PC-3 (cell line): ENCODE results near the gene TAPT1. TPM values are rescaled to one million over a fixed set of nuclear protein-coding genes. Genes with fewer than 3 reads are reported as not detected.

Experiments
- ATAC-seq: fragments of 200-7000 bp; cut with Tn5 transposase; 2 replicates; pipeline ENCODE4 v1.9.1; 2020; ENCODE audit warnings: mild to moderate bottlenecking, moderate library complexity
- BruUV-seq: library from RNA; stranded (reverse); fragments of 400-500 nt; replicated peaks from 2 replicates; lab custom pipeline; 2021; lab: Mats Ljungman, UMichigan
- CTCF ChIA-PET: fragments of 300-600 bp; sonication (Branson Sonifier 250); formaldehyde crosslinking; loops from one replicate; lab custom pipeline; 2022; ENCODE audit warnings: antibody characterized with exemption; lab: Charles Lee
- POLR2A ChIA-PET: fragments of 300-600 bp; sonication (Branson Sonifier 250); formaldehyde crosslinking; loops from one replicate; lab custom pipeline; 2022; ENCODE audit warnings: antibody characterized with exemption; ENCODE audit not compliant: unreplicated experiment; lab: Charles Lee
- DNase-seq: peaks from one replicate; pipeline ENCODE4 v3.0.0-alpha.2; 2015
- H2AFZ ChIP-seq: fragments of 300-600 bp; sonication (generic); 2 replicates; pipeline ENCODE4 v1.6.0; 2016; ENCODE audit warnings: antibody characterized with exemption, low read length
- H3F3A ChIP-seq: fragments of 300-600 bp; sonication (generic); one replicate; pipeline ENCODE4 v1.6.0; 2017; ENCODE audit warnings: antibody characterized with exemption, low read length, control low read depth, mild to moderate bottlenecking; ENCODE audit not compliant: unreplicated experiment
- H3K27ac ChIP-seq: fragments of 300-600 bp; sonication (generic); 2 replicates; pipeline ENCODE4 v1.5.1; 2016; ENCODE audit warnings: mild to moderate bottlenecking, low read length
- H3K27me3 ChIP-seq: fragments of 300-600 bp; sonication (generic); 2 replicates; pipeline ENCODE4 v1.6.1; 2016; ENCODE audit warnings: low read length, mixed read lengths
- H3K36me3 ChIP-seq: fragments of 300-600 bp; sonication (generic); 2 replicates; pipeline ENCODE4 v1.6.1; 2016; ENCODE audit warnings: low read depth, mixed run types, low read length, mixed read lengths
- H3K4me1 ChIP-seq: fragments of 300-600 bp; sonication (generic); 2 replicates; pipeline ENCODE4 v1.5.1; 2016; ENCODE audit warnings: low read length; ENCODE audit not compliant: insufficient read depth
- H3K4me2 ChIP-seq: fragments of 300-600 bp; sonication (generic); 2 replicates; pipeline ENCODE4 v1.6.0; 2016; ENCODE audit warnings: low read length
- H3K4me3 ChIP-seq: fragments of 300-600 bp; sonication (generic); 2 replicates; pipeline ENCODE4 v1.5.1; 2016; ENCODE audit warnings: mild to moderate bottlenecking, low read length, mixed read lengths
- H3K79me2 ChIP-seq: fragments of 300-600 bp; sonication (generic); 2 replicates; pipeline ENCODE4 v1.6.1; 2017; ENCODE audit warnings: low read length, mixed read lengths
- H3K9ac ChIP-seq: fragments of 300-600 bp; sonication (generic); 2 replicates; pipeline ENCODE4 v1.6.0; 2016; ENCODE audit warnings: mild to moderate bottlenecking, low read length
- H3K9me2 ChIP-seq: fragments of 300-600 bp; sonication (generic); replicated peaks from 2 replicates; pipeline ENCODE4 v1.6.1; 2016; ENCODE audit warnings: mixed run types, low read length, mixed read lengths
- H3K9me3 ChIP-seq: fragments of 300-600 bp; sonication (generic); 2 replicates; pipeline ENCODE4 v1.6.1; 2016; ENCODE audit warnings: low read length, mixed read lengths
- H4K20me1 ChIP-seq: fragments of 300-600 bp; sonication (generic); 2 replicates; pipeline ENCODE4 v1.6.1; 2016; ENCODE audit warnings: low read length, mixed read lengths
- EZH2 ChIP-seq: fragments of 300-600 bp; sonication (generic); IDR thresholded peaks from one replicate; pipeline ENCODE4 v1.6.1; 2017; ENCODE audit warnings: antibody characterized with exemption, mild to moderate bottlenecking, low read length; ENCODE audit not compliant: unreplicated experiment
- EZH2phosphoT487 ChIP-seq: fragments of 300-600 bp; sonication (generic); IDR thresholded peaks from 2 replicates; pipeline ENCODE4 v1.6.1; 2018; ENCODE audit warnings: mild to moderate bottlenecking, antibody characterized with exemption, low read length, borderline replicate concordance
- intact Hi-C: fragments of 100-400 bp; cut with micrococcal nuclease; formaldehyde crosslinking; loops from 2 replicates; pipeline ENCODE4 v1.9.0; 2023
- total RNA-seq: library from RNA; depleted of rRNA; stranded (reverse); fragments of >200 nt; gene quantifications from 2 replicates; pipeline ENCODE4 v1.2.3, GENCODE V29; 2014
- TF ChIP-seq, protein P1 (sequence below): fragments of 300-600 bp; sonication (generic); conservative IDR thresholded peaks from 2 replicates; pipeline ENCODE4 v1.5.1; 2017; ENCODE audit warnings: antibody characterized with exemption, low read depth, mild to moderate bottlenecking, low read length

Gene TAPT1
- total RNA-seq, 1 experiment from 2014 or later: 8.7 TPM

DNA sequence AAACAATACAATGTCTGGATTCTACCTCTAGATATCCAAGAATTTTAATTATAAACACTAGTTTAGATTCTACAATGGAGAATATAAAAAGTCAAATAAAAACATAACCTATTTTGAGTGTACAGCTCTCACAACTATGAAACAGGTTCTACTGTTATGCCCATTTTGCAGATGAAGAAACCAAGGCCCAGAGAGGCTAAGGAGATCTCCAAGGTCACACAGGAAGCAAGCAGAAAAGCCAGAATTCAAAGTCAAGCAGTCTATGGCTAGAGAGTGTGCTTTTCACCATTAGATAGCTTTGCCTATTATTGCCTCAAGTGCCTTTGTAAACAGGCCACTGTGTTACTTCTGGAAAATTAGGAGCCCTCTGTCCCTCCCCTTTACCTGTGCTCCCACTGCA lies 7.3 kb downstream of the TAPT1 start:
- no peaks in the 10 kb centered on the region for H3K27me3 ChIP-seq
- H3K4me1 ChIP-seq: 0 out of 2 replicates have a peak, but pooled peaks cover 6% of the 10 kb centered on the region
- POLR2A ChIA-PET: no interaction called here
- no peaks in the 10 kb centered on the region; the same call in 1 of the 2 replicates for H4K20me1 ChIP-seq
- intact Hi-C loops: no loop called here
- BruUV-seq: no TSS peak
- H3K27ac ChIP-seq: no peak overlapping the region
- no peaks in the 10 kb centered on the region for H3K9me3 ChIP-seq
- ATAC-seq (no peak), DNase-seq (no peak)
- H3F3A ChIP-seq: no peaks in the 10 kb centered on the region
- no peak overlapping the region for H3K4me2 ChIP-seq
- TF ChIP-seq, protein P1, sequence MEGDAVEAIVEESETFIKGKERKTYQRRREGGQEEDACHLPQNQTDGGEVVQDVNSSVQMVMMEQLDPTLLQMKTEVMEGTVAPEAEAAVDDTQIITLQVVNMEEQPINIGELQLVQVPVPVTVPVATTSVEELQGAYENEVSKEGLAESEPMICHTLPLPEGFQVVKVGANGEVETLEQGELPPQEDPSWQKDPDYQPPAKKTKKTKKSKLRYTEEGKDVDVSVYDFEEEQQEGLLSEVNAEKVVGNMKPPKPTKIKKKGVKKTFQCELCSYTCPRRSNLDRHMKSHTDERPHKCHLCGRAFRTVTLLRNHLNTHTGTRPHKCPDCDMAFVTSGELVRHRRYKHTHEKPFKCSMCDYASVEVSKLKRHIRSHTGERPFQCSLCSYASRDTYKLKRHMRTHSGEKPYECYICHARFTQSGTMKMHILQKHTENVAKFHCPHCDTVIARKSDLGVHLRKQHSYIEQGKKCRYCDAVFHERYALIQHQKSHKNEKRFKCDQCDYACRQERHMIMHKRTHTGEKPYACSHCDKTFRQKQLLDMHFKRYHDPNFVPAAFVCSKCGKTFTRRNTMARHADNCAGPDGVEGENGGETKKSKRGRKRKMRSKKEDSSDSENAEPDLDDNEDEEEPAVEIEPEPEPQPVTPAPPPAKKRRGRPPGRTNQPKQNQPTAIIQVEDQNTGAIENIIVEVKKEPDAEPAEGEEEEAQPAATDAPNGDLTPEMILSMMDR: no peak
- TF ChIP-seq EZH2phosphoT487: no peak
- no peak for TF ChIP-seq EZH2
- CTCF ChIA-PET: no interaction called here
- H3K79me2 ChIP-seq: peaks cover 57% of the 10 kb centered on the region
- H3K4me3 ChIP-seq: no peak overlapping the region
- no peak overlapping the region for H3K9ac ChIP-seq
- H2AFZ ChIP-seq: no peak overlapping the region
- no peaks in the 10 kb centered on the region for H3K9me2 ChIP-seq
- H3K36me3 ChIP-seq: no peaks in the 10 kb centered on the region

DNA sequence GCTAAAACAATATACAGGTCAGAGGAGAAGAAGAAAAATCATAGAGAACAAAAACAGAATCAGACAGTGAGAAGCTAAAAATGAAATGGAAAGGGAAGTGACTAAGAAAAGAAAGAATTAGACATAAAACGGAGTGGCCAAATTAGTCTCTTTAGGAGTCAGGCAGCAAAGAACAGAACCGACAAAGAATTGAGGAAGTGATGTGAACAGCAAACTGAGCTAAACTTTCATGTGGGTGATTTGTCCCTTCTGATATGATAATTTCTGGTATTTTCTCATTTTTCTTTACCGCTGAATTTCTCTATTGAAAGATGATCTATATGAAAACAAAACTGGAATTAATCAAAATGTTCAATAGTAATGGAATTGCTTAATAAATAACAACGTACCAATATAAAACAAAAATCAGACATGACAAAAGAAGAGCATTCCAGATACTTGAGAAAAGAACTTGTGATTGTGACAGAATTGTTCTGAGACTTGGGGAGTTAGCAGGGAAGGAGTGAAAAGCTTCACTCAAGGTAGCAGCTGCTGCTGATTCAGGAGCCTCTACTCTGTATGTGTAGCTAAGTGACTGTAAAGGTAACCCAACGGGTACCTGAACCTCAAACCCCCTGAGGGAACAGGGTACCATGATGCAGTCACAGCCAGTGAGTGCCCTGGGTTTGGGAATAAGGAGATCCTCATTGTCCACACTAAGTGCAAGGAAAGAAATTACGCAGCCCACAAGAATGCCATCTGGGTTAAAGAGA lies 8.8 kb downstream of the TAPT1 start:
- no peak for DNase-seq
- Histone ChIP-seq H3K9me3 (no peaks in the 10 kb centered on the region), H3K9me2 (no peaks in the 10 kb centered on the region), H3K27ac (no peak overlapping the region), H3K4me2 (no peak overlapping the region), H2AFZ (no peak overlapping the region), H3K4me1 (no peaks in the 10 kb centered on the region), H3K9ac (no peak overlapping the region), H3K4me3 (no peak overlapping the region), H4K20me1 (no peaks in the 10 kb centered on the region; the same call in 1 of the 2 replicates), H3F3A (no peaks in the 10 kb centered on the region), H3K27me3 (no peaks in the 10 kb centered on the region), H3K36me3 (no peaks in the 10 kb centered on the region), H3K79me2 (peaks cover 42% of the 10 kb centered on the region)
- intact Hi-C loops: no loop called here
- ChIA-PET POLR2A (no interaction called here), CTCF (no interaction called here)
- TF ChIP-seq EZH2phosphoT487 (no peak), EZH2 (no peak)
- TF ChIP-seq, protein P1: no peak
- ATAC-seq: no peak
- BruUV-seq: no TSS peak

GRCh38 chr4:16213121-16213520 lies 13.2 kb downstream of the TAPT1 start:
- CTCF ChIA-PET: no interaction called here
- Histone ChIP-seq H3K9me3 (no peaks in the 10 kb centered on the region), H3K4me1 (no peaks in the 10 kb centered on the region), H3K79me2 (peaks cover 9% of the 10 kb centered on the region; the same call in 1 of the 2 replicates), H3K9ac (no peak overlapping the region), H3K27me3 (no peaks in the 10 kb centered on the region), H4K20me1 (no peaks in the 10 kb centered on the region), H2AFZ (no peak overlapping the region), H3K9me2 (no peaks in the 10 kb centered on the region), H3K27ac (no peak overlapping the region), H3K36me3 (no peaks in the 10 kb centered on the region), H3K4me2 (no peak overlapping the region), H3K4me3 (no peak overlapping the region), H3F3A (no peaks in the 10 kb centered on the region)
- DNase-seq: no peak
- no peak for ATAC-seq
- TF ChIP-seq, protein P1: no peak
- TF ChIP-seq EZH2phosphoT487 (no peak), EZH2 (no peak)
- BruUV-seq: no TSS peak
- POLR2A ChIA-PET: no interaction called here
- intact Hi-C loops: no loop called here
